H1 (cell line): ENCODE measurements around the gene ACTR6. TPM values are rescaled to one million over a fixed set of nuclear protein-coding genes. Genes with fewer than 3 reads are reported as not detected.

Experiments used
- CTCF ChIA-PET: fragments of 300-600 bp; sonication (Branson Sonifier 250); formaldehyde crosslinking; loops from one replicate; lab custom pipeline; 2021; ENCODE audit not compliant: partially characterized antibody; lab: Charles Lee
- POLR2A ChIA-PET: fragments of 300-600 bp; sonication (Branson Sonifier 250); formaldehyde crosslinking; loops from one replicate; lab custom pipeline; 2021; ENCODE audit warnings: inconsistent platforms; ENCODE audit not compliant: partially characterized antibody; lab: Charles Lee
- DNase-seq, 2 experiments: peaks; one replicate each; pipeline versions ENCODE4 v3.0.0 to v3.0.0-alpha.2; 2010 to 2022; ENCODE audit warnings: low spot score in 2 of 2, low read depth in 1 of 2, mixed read lengths in 1 of 2
- FAIRE-seq: peaks from 2 replicates; lab custom pipeline; 2011; peaks lifted over from hg19 to GRCh38; lab: Jason Lieb, UNC
- H2AFZ ChIP-seq: 2 replicates; pipeline ENCODE4 v1.8.1; 2012; ENCODE audit warnings: low read length, inconsistent platforms
- H2AK5ac ChIP-seq: 2 replicates; pipeline ENCODE4 v1.6.1; 2013; ENCODE audit warnings: low read depth, low read length
- H2BK120ac ChIP-seq: replicated peaks from 2 replicates; pipeline ENCODE3; 2013; ENCODE audit warnings: low read depth, low read length, inconsistent platforms
- H2BK12ac ChIP-seq: 2 replicates; pipeline ENCODE4 v1.6.1; 2013; ENCODE audit warnings: low read depth, low read length
- H2BK15ac ChIP-seq: 2 replicates; pipeline ENCODE4 v1.6.1; 2013; ENCODE audit warnings: low read length
- H2BK20ac ChIP-seq: 2 replicates; pipeline ENCODE4 v1.6.1; 2013; ENCODE audit warnings: low read length
- H2BK5ac ChIP-seq: 2 replicates; pipeline ENCODE4 v1.6.1; 2013; ENCODE audit warnings: low read depth, low read length
- H3K14ac ChIP-seq: 2 replicates; pipeline ENCODE4 v1.6.1; 2013; ENCODE audit warnings: inconsistent platforms; ENCODE audit not compliant: insufficient read length
- H3K18ac ChIP-seq: 2 replicates; pipeline ENCODE4 v1.6.1; 2013; ENCODE audit warnings: low read length; ENCODE audit errors: extremely low read depth
- H3K23ac ChIP-seq: 2 replicates; pipeline ENCODE4 v1.6.1; 2013; ENCODE audit warnings: inconsistent platforms; ENCODE audit not compliant: insufficient read length
- H3K23me2 ChIP-seq: 2 replicates; pipeline ENCODE4 v1.6.1; 2013; ENCODE audit warnings: low read depth, low read length
- H3K27ac ChIP-seq: 2 replicates; pipeline ENCODE4 v1.6.1; 2011; ENCODE audit warnings: low read depth, low read length, inconsistent platforms
- H3K27me3 ChIP-seq, 4 experiments: replicated peaks in 1 of 4; 1 replicate in 1 of 4; 2 replicates in 3 of 4; pipeline versions ENCODE4 v1.6.1 to v1.8.1; 2011 to 2013; ENCODE audit warnings: low read length in 3 of 4, mild to moderate bottlenecking in 3 of 4, inconsistent platforms in 2 of 4, mixed read lengths in 2 of 4, moderate library complexity in 1 of 4; ENCODE audit not compliant: control insufficient read depth in 3 of 4, insufficient read depth in 3 of 4; ENCODE audit errors: extremely low read depth in 1 of 4
- H3K36me3 ChIP-seq, 4 experiments: 2 replicates each; pipeline versions ENCODE4 v1.6.1 to v1.8.1; 2011 to 2013; ENCODE audit warnings: mild to moderate bottlenecking in 4 of 4, low read length in 3 of 4, moderate library complexity in 2 of 4, control low read depth in 1 of 4, inconsistent platforms in 1 of 4; ENCODE audit not compliant: insufficient read depth in 4 of 4, control insufficient read depth in 2 of 4
- H3K4ac ChIP-seq: replicated peaks from 2 replicates; pipeline ENCODE3; 2013; ENCODE audit warnings: low read length, low read depth, mixed read lengths, inconsistent platforms; ENCODE audit not compliant: insufficient read length
- H3K4me1 ChIP-seq, 4 experiments: replicated peaks in 1 of 4; 1 replicate in 1 of 4; 2 replicates in 3 of 4; pipeline versions ENCODE4 v1.6.1 to v1.8.1; 2011 to 2013; ENCODE audit warnings: low read length in 3 of 4, inconsistent platforms in 2 of 4, mixed read lengths in 1 of 4; ENCODE audit not compliant: insufficient read depth in 4 of 4, control insufficient read depth in 3 of 4
- H3K4me2 ChIP-seq, 2 experiments: 2 replicates each; pipeline versions ENCODE4 v1.6.1 to v1.8.1; 2011 to 2013; ENCODE audit warnings: low read depth in 2 of 2, low read length in 2 of 2, control low read depth in 1 of 2, inconsistent platforms in 1 of 2, mild to moderate bottlenecking in 1 of 2; ENCODE audit not compliant: insufficient read depth in 1 of 2
- H3K4me3 ChIP-seq, 4 experiments: fragments of 200-600, 300-600 bp in 1 of 4; sonication (generic), shearing (Covaris generic), sonication (Bioruptor Twin) in 1 of 4; 2 replicates each; pipeline versions ENCODE4 v1.5.1 to v1.8.1; 2011 to 2016; ENCODE audit warnings: low read length in 4 of 4, low read depth in 3 of 4, control low read depth in 2 of 4, inconsistent platforms in 2 of 4, mild to moderate bottlenecking in 2 of 4, mixed read lengths in 1 of 4, moderate library complexity in 1 of 4; ENCODE audit not compliant: insufficient read depth in 2 of 4; ENCODE audit errors: extremely low read depth in 1 of 4
- H3K56ac ChIP-seq: replicated peaks from 2 replicates; pipeline ENCODE3; 2013; ENCODE audit warnings: low read depth, mild to moderate bottlenecking, mixed read lengths, low read length, inconsistent platforms; ENCODE audit not compliant: insufficient read length
- H3K79me1 ChIP-seq: 2 replicates; pipeline ENCODE4 v1.6.1; 2013; ENCODE audit warnings: low read depth, low read length, control low read depth
- H3K79me2 ChIP-seq, 2 experiments: 2 replicates each; pipeline versions ENCODE4 v1.6.1 to v1.8.1; 2012 to 2013; ENCODE audit warnings: low read length in 2 of 2, mild to moderate bottlenecking in 2 of 2, inconsistent platforms in 1 of 2; ENCODE audit not compliant: insufficient read depth in 2 of 2, control insufficient read depth in 1 of 2
- H3K9ac ChIP-seq, 4 experiments: replicated peaks in 1 of 4; 1 replicate in 1 of 4; 2 replicates in 3 of 4; pipeline versions ENCODE4 v1.6.1 to v1.8.1; 2011 to 2013; ENCODE audit warnings: low read depth in 3 of 4, low read length in 3 of 4, control low read depth in 2 of 4, mild to moderate bottlenecking in 2 of 4, moderate library complexity in 2 of 4, inconsistent platforms in 1 of 4; ENCODE audit errors: extremely low read depth in 1 of 4
- H3K9me3 ChIP-seq, 2 experiments: 2 replicates each; pipeline versions ENCODE4 v1.6.1 to v1.8.1; 2012 to 2013; ENCODE audit warnings: mild to moderate bottlenecking in 2 of 2, moderate library complexity in 2 of 2, control low read depth in 1 of 2, inconsistent platforms in 1 of 2, low read depth in 1 of 2, low read length in 1 of 2, mixed read lengths in 1 of 2; ENCODE audit not compliant: insufficient read depth in 2 of 2
- H4K20me1 ChIP-seq, 2 experiments: replicated peaks in 1 of 2; 2 replicates each; pipeline versions ENCODE3 to v1.8.1; 2011 to 2013; ENCODE audit warnings: inconsistent platforms in 2 of 2, low read length in 2 of 2, mild to moderate bottlenecking in 1 of 2; ENCODE audit not compliant: insufficient read depth in 2 of 2, control insufficient read depth in 1 of 2
- H4K5ac ChIP-seq: 2 replicates; pipeline ENCODE4 v1.6.1; 2013; ENCODE audit warnings: low read length, low read depth, mixed read lengths, inconsistent platforms; ENCODE audit not compliant: insufficient read length
- H4K8ac ChIP-seq: 2 replicates; pipeline ENCODE4 v1.8.0; 2013; ENCODE audit warnings: mild to moderate bottlenecking, moderate library complexity, low read length, inconsistent platforms; ENCODE audit not compliant: insufficient read depth; ENCODE audit errors: extremely low read depth
- H4K91ac ChIP-seq: replicated peaks from 2 replicates; pipeline ENCODE3; 2013; ENCODE audit warnings: low read length, mixed read lengths, inconsistent platforms; ENCODE audit not compliant: insufficient read length
- POLR2A ChIP-seq, 2 experiments: IDR thresholded peaks; 1 replicate in 1 of 2; 2 replicates in 1 of 2; pipeline ENCODE4 v1.6.1; 2011; ENCODE audit warnings: low read depth in 2 of 2, low read length in 2 of 2, mild to moderate bottlenecking in 2 of 2; ENCODE audit errors: control extremely low read depth in 1 of 2
- RFX5 ChIP-seq: IDR thresholded peaks from 2 replicates; pipeline ENCODE4 v1.6.1; 2011; ENCODE audit warnings: low read depth, low read length, improper control_type of control experiment, borderline replicate concordance
- WGBS, 2 experiments: shearing (Covaris generic) in 1 of 2; methylation state at CpG; one replicate each; pipeline versions ENCODE4 v1.1.6 to v1.1.7; 2013 to 2015; ENCODE audit warnings: low lambda C conversion rate in 2 of 2, mixed read lengths in 2 of 2, inconsistent platforms in 1 of 2, low coverage in 1 of 2, missing lambda C conversion rate in 1 of 2; ENCODE audit not compliant: insufficient replicate concordance in 2 of 2, insufficient coverage in 1 of 2, insufficient read length in 1 of 2; ENCODE audit errors: extremely low coverage in 1 of 2, missing lambda C conversion rate in 1 of 2; 5-methylcytosine and 5-hydroxymethylcytosine counted together
- polyA plus RNA-seq, 7 experiments: library from polyadenylated mRNA; depleted of rRNA in 3 of 7; stranded (reverse) in 5 of 7; unstranded in 2 of 7; fragments of >200 nt in 5 of 7; fragments of 200-250 nt in 2 of 7; gene quantifications; 1 replicate in 5 of 7; 2 replicates in 1 of 7; 4 replicates in 1 of 7; pipeline versions ENCODE4 v1.2.1 to v1.2.3, GENCODE V29; 2011 to 2013; ENCODE audit warnings: missing spikeins in 2 of 7, mixed read lengths in 2 of 7
- total RNA-seq: library from RNA; stranded (reverse); fragmentation: NEBNext Ultra II Directional; extraction: Animal tissue kit (Norgen Biotek cat#: 25700); gene quantifications from 2 replicates; pipeline ENCODE4 v1.2.1, GENCODE V29; 2021

The ACTR6 gene
- total and polyA plus RNA-seq, 2 of the 8 experiments (the other 6 are each of a cell fraction or from before 2014, with no cell fraction given): 10.2 to 36.8 TPM

GRCh38 chr12:100201604-100202423, 1.2 kb downstream of the ACTR6 start:
- no peak overlapping the region for H2BK120ac ChIP-seq
- no peak overlapping the region for H3K4ac ChIP-seq
- peak overlapping the region; percentile 91 to 94 for H3K4me2 ChIP-seq
- no peak overlapping the region for H2AK5ac ChIP-seq
- H3K79me2 ChIP-seq: peaks cover 0 to 33% of the 10 kb centered on the region in 2 experiments; a peak in 3 of 4 replicates
- H3K14ac ChIP-seq: no peak overlapping the region
- H2BK12ac ChIP-seq: no peak overlapping the region
- no peaks in the 10 kb centered on the region for H3K9me3 ChIP-seq
- no peaks in the 10 kb centered on the region for H4K20me1 ChIP-seq
- H4K5ac ChIP-seq: no peak overlapping the region
- no peak overlapping the region for H2AFZ ChIP-seq
- no peak overlapping the region for H3K27ac ChIP-seq
- H3K23me2 ChIP-seq: peaks cover 9% of the 10 kb centered on the region; the same call in 1 of the 2 replicates
- no peak overlapping the region for H3K18ac ChIP-seq
- no peak overlapping the region for H2BK5ac ChIP-seq
- no peaks in the 10 kb centered on the region for H3K79me1 ChIP-seq
- H2BK15ac ChIP-seq: no peak overlapping the region
- no peak overlapping the region for H4K91ac ChIP-seq
- H3K4me3 ChIP-seq: peak overlapping the region; percentile 77 to 99 (median 94); a peak in 5 of 8 replicates
- no peak overlapping the region for H3K23ac ChIP-seq
- POLR2A ChIA-PET: interaction anchor here (0.7 to 3.5 kb wide), 4 partner anchors 17 to 789 kb away, joined by 3 to 19 read pairs (median 5); no protein-coding TSS in a partner anchor
- no peak overlapping the region for H3K56ac ChIP-seq
- WGBS, 2 experiments: 88% methylated on average over 24 of the region's 24 CpGs; no CpG with 5 or more reads in 1 of the 2 experiments
- no peak for FAIRE-seq
- peaks cover 0 to 3% (median 0%) of the 10 kb centered on the region in 4 experiments; a peak in 2 of 7 replicates for H3K4me1 ChIP-seq
- DNase-seq: no peak
- no peak overlapping the region; the same call in 1 of the 2 replicates for H4K8ac ChIP-seq
- no peaks in the 10 kb centered on the region for H3K27me3 ChIP-seq
- H3K36me3 ChIP-seq: peaks cover 0 to 17% (median 2%) of the 10 kb centered on the region in 4 experiments; a peak in 3 of 8 replicates
- no peak overlapping the region for H2BK20ac ChIP-seq
- CTCF ChIA-PET: interaction anchor here (0.9 to 2.3 kb wide), 8 partner anchors 10 to 77 kb away, joined by 3 to 16 read pairs (median 4); no protein-coding TSS in a partner anchor
- H3K9ac ChIP-seq: no peak overlapping the region
- no peak for TF ChIP-seq POLR2A (IDR thresholded peaks at IDR 0.05; ENCODE audit: control extremely low read depth in 1 of 2, low read depth in 2 of 2, low read length in 2 of 2)
- no peak for TF ChIP-seq RFX5
